NCI-H2029 (cell line): ENCODE results near the gene PPM1J.
"Not testable (repeated sequence)": the region's sequence is repeated elsewhere in the genome, so short reads cannot be mapped to it uniquely, and the experiment has no call there.

ENCODE experiments used
- DNase-seq: peaks from one replicate; lab custom pipeline; 2025; lab: John Stamatoyannopoulos, UW

The PPM1J gene

DNA sequence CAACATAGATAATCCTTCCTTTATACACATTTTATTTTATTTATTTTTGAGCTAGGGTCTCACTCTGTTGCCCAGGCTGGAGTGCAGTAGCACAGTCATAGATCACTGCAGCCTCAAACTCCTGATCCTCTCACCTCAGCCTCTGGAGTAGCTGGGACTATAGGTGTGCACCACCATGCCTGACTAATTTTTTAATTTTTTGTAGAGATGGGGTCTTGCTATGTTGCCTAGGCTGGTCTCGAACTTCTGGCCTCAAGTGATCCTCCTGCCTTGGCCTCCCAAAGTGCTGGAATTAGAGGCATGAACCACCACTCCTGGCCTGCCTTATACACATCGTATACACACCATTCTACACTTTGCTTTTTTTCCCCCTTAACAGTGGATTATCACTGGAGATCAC, 6.2 kb upstream of the PPM1J start:
- DNase-seq = not testable (repeated sequence)

- no peak for DNase-seq
These were observed 5.7 kb upstream of the PPM1J start for GRCh38 chr1:112720800-112721199.

DNA sequence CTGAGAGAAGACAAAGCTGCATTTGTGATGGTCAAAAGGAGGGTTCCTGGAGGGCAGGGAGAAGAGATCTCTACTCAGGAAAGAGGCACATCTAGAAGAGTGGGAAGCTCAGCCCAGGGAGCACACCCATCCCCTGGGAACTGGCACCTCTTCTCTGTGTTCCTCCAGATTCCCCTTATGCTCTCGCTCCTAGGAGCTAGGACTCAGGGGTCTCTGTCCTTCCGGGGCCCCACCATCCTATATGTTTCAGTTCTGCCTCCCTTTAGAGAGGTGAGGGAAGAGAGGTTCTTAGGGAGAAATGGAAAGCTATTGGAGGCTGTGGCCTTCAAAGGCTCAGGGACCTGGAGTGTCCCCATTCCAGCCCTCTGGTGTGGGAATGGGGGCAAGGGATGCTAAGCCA, 4.6 kb upstream of the PPM1J start:
- DNase-seq = no peak

DNA sequence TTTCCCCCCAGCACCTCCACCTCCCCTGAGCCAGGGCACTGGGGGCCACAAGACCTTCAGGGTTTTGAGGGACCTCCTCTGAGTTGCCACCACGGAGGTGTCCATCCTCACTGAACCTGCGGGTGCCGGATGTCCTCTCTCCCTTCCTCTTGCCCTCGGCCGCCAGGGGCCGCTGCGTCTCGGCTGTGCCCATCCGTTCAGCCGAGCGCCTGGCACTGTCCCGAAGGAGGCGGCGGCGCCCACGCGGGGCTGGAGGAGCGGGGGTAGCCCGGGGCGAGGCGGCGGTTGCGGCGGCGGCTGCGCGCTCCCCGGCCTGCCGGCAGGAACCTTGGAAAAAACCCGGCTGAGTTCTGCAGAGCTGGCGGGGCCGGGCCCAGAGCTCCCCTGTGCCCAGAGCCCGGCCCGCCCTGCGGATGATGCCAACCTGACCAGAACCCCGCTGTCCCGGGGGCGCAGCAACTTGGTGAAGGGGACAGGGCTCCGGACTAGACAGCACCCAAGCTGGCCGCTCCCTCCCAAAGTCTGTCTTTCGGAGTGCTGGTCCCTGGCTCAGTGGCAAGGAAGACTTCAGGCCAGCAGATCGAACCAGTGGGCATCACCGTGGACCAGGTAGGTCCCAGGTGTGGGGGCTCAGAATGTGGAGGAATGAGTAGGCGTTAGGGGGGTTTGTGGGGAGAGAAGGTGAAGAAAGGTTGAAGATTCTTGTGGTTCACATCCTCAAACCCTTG, 3.7 kb upstream of the PPM1J start:
- DNase-seq = peak; percentile 33

DNA sequence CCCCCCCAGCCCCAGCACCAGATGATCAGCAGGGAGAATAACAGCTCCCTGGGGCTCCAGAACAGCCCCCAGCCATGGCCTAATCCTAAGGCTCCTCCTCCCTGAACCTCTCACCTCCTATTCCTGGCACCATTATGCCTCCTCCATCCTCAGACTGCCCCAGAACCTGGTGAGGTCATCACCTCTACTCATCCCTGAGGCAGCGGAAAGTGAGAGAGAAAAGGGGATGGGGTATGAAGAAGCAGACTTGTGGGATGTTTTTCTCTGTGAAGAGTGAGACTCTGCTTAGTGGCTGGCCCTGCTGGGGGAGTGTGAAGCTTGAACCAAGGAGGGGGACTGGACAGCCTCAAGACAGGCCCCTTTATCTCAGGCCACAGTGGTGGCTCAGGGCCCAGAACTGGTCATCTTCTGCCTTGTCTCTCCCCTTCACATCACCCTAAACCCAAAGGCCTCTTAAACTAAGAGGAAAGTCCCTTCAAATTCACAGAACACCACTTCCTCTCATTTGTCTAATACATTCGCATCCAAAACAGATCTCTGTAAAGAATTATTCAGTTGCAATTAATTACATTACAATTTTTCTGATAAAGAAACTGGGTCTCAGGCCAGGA, 2.2 kb upstream of the PPM1J start:
- no peak for DNase-seq

DNA sequence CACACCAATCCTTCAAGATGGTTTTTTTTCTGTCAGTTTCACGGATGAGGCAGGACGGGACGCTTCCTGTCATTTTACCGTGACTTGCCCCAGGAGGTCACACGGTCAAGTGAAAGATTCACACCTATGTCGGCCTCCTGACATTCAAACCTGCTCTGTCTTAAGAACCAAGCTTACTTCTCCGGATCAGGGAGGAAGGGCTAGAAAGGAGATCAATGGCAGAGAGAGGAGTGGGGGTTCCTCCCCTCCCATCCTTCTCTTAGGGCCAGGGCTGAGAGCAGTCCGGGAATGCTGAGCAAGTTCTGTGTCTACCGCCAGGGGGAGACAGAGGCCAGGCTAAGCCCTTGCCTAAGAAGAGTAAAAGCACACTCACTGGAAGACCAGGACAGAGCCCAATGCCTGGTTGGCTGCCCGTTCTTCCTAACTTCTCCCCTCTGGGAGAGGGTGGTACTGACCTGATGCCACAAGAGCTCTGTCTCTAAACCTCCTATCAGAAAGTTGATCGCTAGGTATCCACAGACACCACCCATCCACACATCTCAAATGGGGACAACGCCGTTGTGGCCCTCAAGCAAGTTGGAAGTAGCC, 1.1 kb upstream of the PPM1J start:
- peak; percentile 71 for DNase-seq

DNA sequence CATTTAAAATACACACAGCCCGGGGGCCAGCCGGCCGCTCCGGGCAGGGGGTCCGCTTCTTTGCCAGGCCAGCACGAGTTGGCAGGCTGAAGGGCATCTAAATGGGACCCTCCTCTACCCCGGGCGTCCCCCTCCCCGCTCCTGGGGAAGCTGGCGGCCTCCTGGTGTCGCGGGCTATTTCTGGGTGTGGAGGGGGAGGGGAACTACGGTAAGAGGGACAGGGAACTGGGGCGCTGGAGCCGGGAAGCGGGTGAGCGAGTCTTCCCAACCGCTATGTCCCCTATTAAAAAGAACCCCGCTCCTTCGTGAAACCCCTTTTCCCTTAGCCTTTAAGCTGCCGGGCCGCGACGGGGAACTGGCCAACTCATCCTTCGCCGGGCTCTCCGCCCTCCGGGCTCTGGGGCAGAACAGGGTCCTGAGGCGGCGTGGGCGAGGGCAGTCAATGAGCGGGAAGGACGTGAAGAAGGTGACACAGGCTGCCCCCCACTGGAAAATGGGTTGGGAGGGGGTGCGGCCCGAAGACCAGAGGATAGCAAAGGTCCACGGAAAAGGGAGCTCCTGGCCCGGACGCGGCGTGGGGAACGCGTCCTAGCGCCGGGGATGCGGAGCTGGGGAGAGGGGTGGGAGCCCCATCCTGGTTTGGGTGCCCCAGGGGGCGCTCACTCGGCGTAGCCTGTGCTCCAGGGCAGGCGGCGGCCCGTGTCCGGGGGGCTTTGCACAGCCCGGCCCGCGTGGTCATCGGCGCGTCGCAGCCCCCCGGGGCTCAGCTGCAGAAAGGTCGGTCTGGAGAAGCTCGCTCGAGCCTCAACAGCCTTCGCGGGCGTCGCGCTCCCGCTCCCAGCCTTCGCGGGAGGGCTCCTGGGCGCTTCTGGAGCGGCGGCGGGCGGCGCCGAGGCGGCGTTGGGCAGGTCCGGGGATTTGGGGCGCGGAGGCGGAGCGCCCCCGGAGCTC, 544 bp downstream of the PPM1J start:
- DNase-seq = no peak

- no peak for DNase-seq
These were observed 1.4 kb downstream of the PPM1J start for GRCh38 chr1:112713466-112714312.

DNA sequence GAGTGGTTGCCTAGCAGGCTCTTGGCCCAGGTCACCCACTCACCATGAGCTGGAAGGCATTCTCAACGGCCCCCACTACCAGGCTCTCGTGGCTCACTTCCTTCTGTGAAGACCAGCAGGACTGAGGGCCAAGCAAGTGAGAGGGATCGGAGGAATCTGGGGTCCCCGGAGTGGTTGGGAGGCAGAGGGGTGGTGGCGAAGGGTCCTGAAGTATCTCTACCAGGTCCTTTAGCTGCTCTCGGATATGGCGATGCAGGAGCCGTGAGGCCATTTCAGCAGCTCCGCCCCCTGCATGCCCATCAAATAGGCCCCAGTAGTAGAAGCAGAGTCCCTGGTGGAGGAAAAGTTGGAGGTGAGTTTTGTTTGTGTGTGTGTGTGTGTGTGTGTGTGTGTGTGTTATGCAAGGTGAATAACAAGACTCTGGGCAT, 2.4 kb downstream of the PPM1J start:
- no peak for DNase-seq

- DNase-seq = no peak
These were observed 2.9 kb downstream of the PPM1J start for GRCh38 chr1:112712191-112712590.

DNA sequence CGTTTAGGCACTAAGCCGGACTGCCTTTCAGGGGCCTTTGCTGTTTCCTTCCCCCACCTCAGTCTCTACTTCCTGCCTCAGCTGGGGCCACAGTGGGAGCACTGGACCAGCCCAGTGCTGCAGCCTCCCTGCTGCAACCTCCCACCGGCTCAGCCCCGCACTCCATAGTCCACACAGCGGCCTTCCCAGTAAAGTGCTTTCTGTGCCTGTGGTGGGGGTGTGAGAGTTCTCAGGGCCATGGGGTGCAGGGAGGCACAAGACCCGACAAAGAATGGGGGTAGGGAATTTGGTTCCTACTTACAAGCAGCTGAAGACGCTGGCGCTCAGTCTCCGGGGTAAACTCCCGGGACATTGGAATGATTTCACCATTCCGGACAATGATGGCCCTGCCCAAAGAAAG, 3.5 kb downstream of the PPM1J start:
- DNase-seq = no peak

GRCh38 chr1:112711041-112711440, 4.1 kb downstream of the PPM1J start:
- DNase-seq = no peak

DNA sequence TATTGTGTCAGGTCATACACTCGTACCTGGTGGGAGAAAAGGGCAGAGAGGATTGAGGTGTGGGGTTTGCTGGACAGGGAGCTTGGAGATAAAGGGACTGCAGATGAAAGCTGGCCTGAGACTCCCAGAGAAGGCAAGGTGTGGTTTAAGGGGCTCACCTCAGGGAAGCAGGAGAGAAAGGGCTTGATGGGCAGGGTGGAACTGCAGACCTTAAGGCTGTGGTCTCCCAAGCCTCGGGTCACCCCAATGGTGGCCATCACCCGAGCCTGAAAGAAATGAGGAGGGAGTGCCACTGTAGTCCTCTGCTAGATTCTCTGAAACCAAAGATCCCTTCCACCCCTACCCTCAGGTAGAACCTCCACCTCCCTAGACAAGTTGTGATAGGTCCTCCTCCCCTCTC, 4.5 kb downstream of the PPM1J start:
- no peak for DNase-seq

DNA sequence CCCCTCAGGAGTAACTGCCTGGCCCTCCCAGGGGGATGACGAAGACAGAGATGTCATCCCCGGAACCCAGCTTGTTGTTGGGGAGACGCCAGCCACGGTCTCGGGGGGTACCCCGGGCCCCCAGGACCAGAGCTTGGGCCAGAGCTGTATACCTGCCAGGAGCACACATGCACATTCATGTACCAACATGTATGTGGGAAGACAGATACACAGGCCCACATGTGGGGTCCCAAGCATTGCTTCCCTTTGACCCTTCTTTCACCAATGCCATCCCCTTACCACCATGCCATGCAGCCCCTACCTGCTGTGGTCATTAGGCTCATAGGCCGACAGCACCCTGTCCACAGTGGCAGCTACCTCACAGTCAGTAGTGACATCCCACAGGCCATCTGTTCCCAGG, 5.0 kb downstream of the PPM1J start:
- DNase-seq = no peak

DNA sequence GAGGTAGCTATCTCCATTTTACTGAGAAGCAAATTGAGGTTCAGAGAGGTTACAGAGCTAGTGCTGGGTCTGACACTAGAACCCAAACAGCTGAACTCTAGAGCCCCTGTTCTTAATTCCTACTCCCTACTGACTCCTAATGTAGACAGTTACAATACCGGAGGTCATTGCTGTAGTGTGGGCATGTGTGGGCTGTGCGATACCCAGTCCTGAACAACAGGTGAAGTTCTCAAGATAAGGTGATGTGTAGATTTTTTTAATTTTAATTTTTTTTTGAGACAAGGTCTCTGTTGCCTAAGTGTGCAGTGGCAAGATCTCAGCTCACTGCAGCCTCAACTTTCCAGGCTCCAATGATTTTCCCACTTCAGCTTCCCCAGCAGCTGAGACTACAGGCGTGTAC, 6.6 kb downstream of the PPM1J start:
- no peak for DNase-seq

DNA sequence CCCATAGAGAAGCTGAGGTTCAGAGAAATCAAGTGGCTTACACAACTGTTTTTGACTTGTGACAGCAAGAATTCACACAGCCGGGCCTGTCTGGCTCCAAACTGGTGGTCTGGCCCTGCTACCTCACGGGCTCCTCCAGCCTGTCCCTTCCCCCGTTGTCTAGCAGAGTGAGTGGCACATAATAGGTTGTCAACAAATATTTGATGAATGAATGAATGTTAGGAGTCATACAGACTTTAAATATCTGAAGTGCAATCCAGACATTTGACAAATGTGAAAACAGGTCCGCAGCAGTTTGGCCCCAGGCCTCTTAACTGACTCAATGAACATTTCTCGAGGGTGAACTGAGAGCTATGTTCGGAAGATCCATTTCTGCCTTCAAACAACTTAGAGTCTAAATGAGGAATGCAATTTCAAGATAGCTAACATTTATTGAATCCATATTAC, 7.1 kb downstream of the PPM1J start:
- no peak for DNase-seq

- peak; percentile 77 for DNase-seq
These were observed 7.7 kb downstream of the PPM1J start for GRCh38 chr1:112707221-112708001.

DNA sequence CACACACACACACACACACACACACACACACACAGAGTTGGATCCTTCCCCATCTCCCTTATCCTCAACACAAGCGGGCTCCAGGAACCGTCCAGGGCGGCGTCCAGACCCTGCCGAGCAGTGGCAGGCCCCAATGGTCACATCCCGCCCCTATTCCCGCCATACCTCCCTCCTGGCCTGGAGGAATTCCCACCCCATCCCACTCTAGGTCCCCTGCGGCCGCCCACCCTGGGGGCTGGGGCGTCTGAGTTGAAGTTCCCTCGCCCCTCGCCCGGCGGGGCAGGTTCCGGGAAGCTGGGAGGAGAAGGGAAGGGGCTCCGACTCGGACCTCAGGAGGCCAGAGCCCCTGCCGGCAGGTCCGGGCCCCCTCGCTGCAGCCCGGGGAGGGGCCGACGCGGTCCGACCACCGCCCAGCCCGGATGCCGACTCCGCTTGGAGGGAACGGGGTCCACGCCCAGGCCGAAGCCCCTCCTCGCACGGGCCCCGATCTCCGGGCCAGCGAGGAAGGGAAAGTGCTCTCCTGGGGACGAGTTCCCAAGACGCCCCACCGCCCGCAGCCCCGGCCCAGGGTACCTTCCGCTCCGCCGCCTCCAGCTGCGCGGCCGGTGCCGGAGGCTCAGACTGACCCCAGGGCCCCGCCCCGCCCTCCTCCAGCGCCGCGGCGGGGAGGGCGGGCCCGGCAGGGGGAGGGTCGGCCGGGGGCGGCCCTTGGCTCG, 8.5 kb downstream of the PPM1J start, which contains the start of gene RHOC:
TSS of gene RHOC (minus strand) at position 623 of the 716 bp plus-strand sequence. CDS start 3,328 bp downstream, outside the sequence.
- DNase-seq = peak; percentile 23

GRCh38 chr1:112704934-112705627, 10.1 kb downstream of the PPM1J start:
- peak; percentile 63 for DNase-seq
